H9 (cell line): ENCODE results near the gene KRTAP20-3. TPM values are rescaled to one million over a fixed set of nuclear protein-coding genes. Genes with fewer than 3 reads are reported as not detected.

Experiments
- DNase-seq: peaks from one replicate; pipeline ENCODE4 v3.0.0-alpha.2; 2017
- H2AFZ ChIP-seq: one replicate; pipeline ENCODE4 v1.6.1; 2013; ENCODE audit warnings: mild to moderate bottlenecking, low read length, control low read depth, moderate library complexity
- H2AK5ac ChIP-seq: 2 replicates; pipeline ENCODE4 v1.6.1; 2013; ENCODE audit warnings: low read length, control low read depth, mixed read lengths; ENCODE audit not compliant: insufficient read length
- H2BK120ac ChIP-seq: one replicate; pipeline ENCODE4 v1.6.1; 2013; ENCODE audit warnings: low read depth, mild to moderate bottlenecking, low read length, control low read depth, inconsistent platforms; ENCODE audit not compliant: poor library complexity, severe bottlenecking
- H2BK12ac ChIP-seq: 2 replicates; pipeline ENCODE4 v1.6.1; 2013; ENCODE audit warnings: low read length, control low read depth, mixed read lengths, low read depth; ENCODE audit not compliant: insufficient read length
- H2BK15ac ChIP-seq: 2 replicates; pipeline ENCODE4 v1.6.1; 2013; ENCODE audit warnings: low read depth, low read length, control low read depth
- H2BK20ac ChIP-seq: one replicate; pipeline ENCODE4 v1.6.1; 2013; ENCODE audit warnings: low read depth, mild to moderate bottlenecking, low read length, control low read depth, inconsistent platforms; ENCODE audit not compliant: poor library complexity, severe bottlenecking
- H2BK5ac ChIP-seq: 2 replicates; pipeline ENCODE4 v1.6.1; 2013; ENCODE audit warnings: low read length, control low read depth, mixed read lengths; ENCODE audit not compliant: insufficient read length
- H3K14ac ChIP-seq: 2 replicates; pipeline ENCODE4 v1.6.1; 2013; ENCODE audit warnings: low read length, control low read depth; ENCODE audit not compliant: insufficient read depth
- H3K18ac ChIP-seq: 2 replicates; pipeline ENCODE4 v1.6.1; 2013; ENCODE audit warnings: low read depth, mild to moderate bottlenecking, mixed read lengths, low read length, control low read depth; ENCODE audit not compliant: insufficient read length
- H3K23ac ChIP-seq: 2 replicates; pipeline ENCODE4 v1.6.1; 2013; ENCODE audit warnings: low read length, control low read depth, mixed read lengths, low read depth; ENCODE audit not compliant: insufficient read length
- H3K23me2 ChIP-seq: 2 replicates; pipeline ENCODE4 v1.6.1; 2013; ENCODE audit warnings: low read depth, mild to moderate bottlenecking, mixed read lengths, low read length, control low read depth; ENCODE audit not compliant: insufficient read length, poor library complexity, severe bottlenecking
- H3K27ac ChIP-seq: 2 replicates; pipeline ENCODE4 v1.5.1; 2013; ENCODE audit warnings: low read length, control low read depth, mixed read lengths, low read depth; ENCODE audit not compliant: insufficient read length
- H3K27me3 ChIP-seq: 2 replicates; pipeline ENCODE4 v1.6.1; 2013; ENCODE audit warnings: low read length, control low read depth, inconsistent platforms; ENCODE audit not compliant: insufficient read depth
- H3K4ac ChIP-seq: 2 replicates; pipeline ENCODE4 v1.6.1; 2013; ENCODE audit warnings: low read depth, mild to moderate bottlenecking, control low read depth, inconsistent platforms, low read length, moderate library complexity
- H3K4me1 ChIP-seq: 2 replicates; pipeline ENCODE4 v1.6.1; 2013; ENCODE audit warnings: low read length, control low read depth, inconsistent platforms; ENCODE audit not compliant: insufficient read depth
- H3K4me2 ChIP-seq: 2 replicates; pipeline ENCODE4 v1.6.1; 2013; ENCODE audit warnings: low read length, control low read depth, mixed read lengths; ENCODE audit not compliant: insufficient read length, insufficient read depth
- H3K56ac ChIP-seq: 2 replicates; pipeline ENCODE4 v1.6.1; 2013; ENCODE audit warnings: low read depth, mild to moderate bottlenecking, mixed read lengths, low read length, control low read depth; ENCODE audit not compliant: insufficient read length
- H3K79me1 ChIP-seq: 2 replicates; pipeline ENCODE4 v1.6.1; 2013; ENCODE audit warnings: low read depth, mild to moderate bottlenecking, moderate library complexity, low read length, control low read depth, inconsistent platforms; ENCODE audit not compliant: insufficient read depth, poor library complexity, severe bottlenecking
- H3K79me2 ChIP-seq: 2 replicates; pipeline ENCODE4 v1.6.1; 2013; ENCODE audit warnings: low read length, control low read depth, inconsistent platforms; ENCODE audit not compliant: insufficient read depth
- H3K9ac ChIP-seq: 2 replicates; pipeline ENCODE4 v1.6.1; 2013; ENCODE audit warnings: low read length, control low read depth, mixed read lengths; ENCODE audit not compliant: insufficient read length; ENCODE audit errors: extremely low read depth
- H3K9me3 ChIP-seq: one replicate; pipeline ENCODE4 v1.6.1; 2013; ENCODE audit warnings: low read depth, low read length, inconsistent platforms; ENCODE audit not compliant: control insufficient read depth
- H3T11ph ChIP-seq: one replicate; pipeline ENCODE4 v1.6.1; 2013; ENCODE audit warnings: mild to moderate bottlenecking, low read length, control low read depth, inconsistent platforms
- H4K20me1 ChIP-seq: one replicate; pipeline ENCODE4 v1.6.1; 2013; ENCODE audit not compliant: control insufficient read depth, insufficient read length, insufficient read depth
- H4K5ac ChIP-seq: 2 replicates; pipeline ENCODE4 v1.6.1; 2013; ENCODE audit warnings: low read depth, mild to moderate bottlenecking, mixed read lengths, low read length, control low read depth; ENCODE audit not compliant: insufficient read length
- H4K8ac ChIP-seq: replicated peaks from 2 replicates; pipeline ENCODE4 v1.6.1; 2013; ENCODE audit warnings: low read length, control low read depth, mixed read lengths, low read depth; ENCODE audit not compliant: insufficient read length
- H4K91ac ChIP-seq: 2 replicates; pipeline ENCODE4 v1.6.1; 2013; ENCODE audit warnings: low read depth, mild to moderate bottlenecking, moderate library complexity, mixed read lengths, low read length, control low read depth; ENCODE audit not compliant: insufficient read length
- H3K27ac Mint-ChIP-seq, 3 experiments: 2 replicates in 2 of 3; 3 replicates in 1 of 3; pipeline ENCODE4 v1.8.0; 2020 to 2021; ENCODE audit warnings: mixed read lengths in 3 of 3, mild to moderate bottlenecking in 1 of 3, moderate library complexity in 1 of 3
- H3K27me3 Mint-ChIP-seq: 2 replicates; pipeline ENCODE4 v1.8.0; 2021; ENCODE audit warnings: low read depth, mild to moderate bottlenecking, moderate library complexity, mixed read lengths
- H3K36me3 Mint-ChIP-seq, 3 experiments: 2 replicates in 2 of 3; 3 replicates in 1 of 3; pipeline ENCODE4 v1.8.0; 2020 to 2021; ENCODE audit warnings: low read depth in 3 of 3, mixed read lengths in 3 of 3; ENCODE audit not compliant: insufficient read depth in 1 of 3
- H3K4me1 Mint-ChIP-seq, 2 experiments: 2 replicates each; pipeline ENCODE4 v1.8.0; 2020; ENCODE audit warnings: mixed read lengths in 2 of 2
- H3K4me3 Mint-ChIP-seq, 2 experiments: 2 replicates in 1 of 2; 3 replicates in 1 of 2; pipeline ENCODE4 v1.8.0; 2020 to 2021; ENCODE audit warnings: mild to moderate bottlenecking in 2 of 2, mixed read lengths in 2 of 2, moderate library complexity in 1 of 2
- H3K9me3 Mint-ChIP-seq, 2 experiments: 2 replicates in 1 of 2; 3 replicates in 1 of 2; pipeline ENCODE4 v1.8.0; 2020; ENCODE audit warnings: mild to moderate bottlenecking in 2 of 2, mixed read lengths in 2 of 2, moderate library complexity in 1 of 2
- CTCF ChIP-seq: fragments of 200-600 bp; sonication (generic); conservative IDR thresholded peaks from 3 replicates; pipeline ENCODE4 v1.8.0; 2021; ENCODE audit warnings: antibody characterized with exemption, mild to moderate bottlenecking
- WGBS: extraction: QIAGEN DNeasy Blood & Tissue Kit; methylation state at CpG from one replicate; pipeline ENCODE4 v1.1.7; 2013; ENCODE audit warnings: missing lambda C conversion rate, low lambda C conversion rate, mixed read lengths; ENCODE audit not compliant: insufficient read length; ENCODE audit errors: extremely low coverage; 5-methylcytosine and 5-hydroxymethylcytosine counted together
- total RNA-seq: library from RNA; stranded (reverse); gene quantifications from 2 replicates; pipeline ENCODE4 v1.2.1, GENCODE V29; 2021

The KRTAP20-3 gene
- total RNA-seq, 1 experiment from 2014 or later: not detected

- H3K14ac ChIP-seq: no peak overlapping the region
- H3K27me3 ChIP-seq: no peaks in the 10 kb centered on the region
- no peak overlapping the region for H2BK20ac ChIP-seq
- H3K18ac ChIP-seq: no peak overlapping the region
- no peak overlapping the region for H3K23ac ChIP-seq
- DNase-seq: no peak
- H3T11ph ChIP-seq: no peak overlapping the region
- H3K27ac ChIP-seq: no peak overlapping the region
- H2BK5ac ChIP-seq: no peak overlapping the region
- Mint-ChIP-seq H3K4me3 (no peak overlapping the region), H3K9me3 (peaks cover 12 to 43% of the 10 kb centered on the region in 2 experiments), H3K36me3 (peaks cover 6 to 33% (median 15%) of the 10 kb centered on the region in 3 experiments), H3K4me1 (no peaks in the 10 kb centered on the region), H3K27me3 (peaks cover 6% of the 10 kb centered on the region), H3K27ac (no peak overlapping the region)
- no CpG with 5 or more reads among the region's 1 CpG for WGBS
- no peak overlapping the region for H4K91ac ChIP-seq
- no peaks in the 10 kb centered on the region for H3K23me2 ChIP-seq
- H4K8ac ChIP-seq: no peak overlapping the region
- H3K4ac ChIP-seq: no peak overlapping the region
- no peaks in the 10 kb centered on the region for H3K79me2 ChIP-seq
- no peak overlapping the region for H3K56ac ChIP-seq
- H3K9me3 ChIP-seq: no peaks in the 10 kb centered on the region
- H2BK12ac ChIP-seq: no peak overlapping the region
- no peak for TF ChIP-seq CTCF
- H4K5ac ChIP-seq: no peak overlapping the region
- H3K4me2 ChIP-seq: no peak overlapping the region
- no peak overlapping the region for H2AFZ ChIP-seq
- no peak overlapping the region for H3K9ac ChIP-seq
- no peak overlapping the region for H2BK15ac ChIP-seq
- H2AK5ac ChIP-seq: no peak overlapping the region
- no peak overlapping the region for H2BK120ac ChIP-seq
- H3K4me1 ChIP-seq: 0 out of 2 replicates have a peak, but pooled peaks cover 3% of the 10 kb centered on the region
- no peaks in the 10 kb centered on the region for H4K20me1 ChIP-seq
- H3K79me1 ChIP-seq: no peaks in the 10 kb centered on the region
Observed at GRCh38 chr21:30629200-30629599, 13.5 kb upstream of the KRTAP20-3 start.
